ENCODE measurements around the gene KDM4B. TPM values are rescaled to one million over a fixed set of nuclear protein-coding genes. Genes with fewer than 3 reads are reported as not detected.

Gene KDM4B
- total and polyA plus RNA-seq, 2 of the 8 experiments (the other 6 are each of a cell fraction or from before 2014, with no cell fraction given) = 12.0 to 31.9 TPM

DNA sequence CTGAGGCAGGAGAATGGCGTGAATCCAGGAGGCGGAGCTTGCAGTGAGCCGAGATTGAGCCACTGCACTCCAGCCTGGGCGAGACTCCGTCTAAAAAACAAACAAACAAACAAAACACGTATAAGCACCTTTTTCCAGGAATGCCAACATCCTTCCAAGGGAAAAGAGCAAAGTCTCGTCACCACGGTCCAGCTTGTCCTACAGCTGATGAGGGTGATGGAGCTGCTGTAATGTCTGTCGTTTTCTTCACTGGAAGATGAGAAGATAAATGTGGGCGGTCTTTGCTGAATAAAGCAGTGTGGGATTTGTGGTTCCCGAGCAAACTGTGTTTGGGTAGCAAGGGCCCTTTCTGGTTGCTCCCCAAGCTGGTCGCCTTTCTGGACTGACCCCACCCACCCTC lies 205.1 kb downstream of the KDM4B start (continued):
- TF ChIP-seq, protein P1, sequence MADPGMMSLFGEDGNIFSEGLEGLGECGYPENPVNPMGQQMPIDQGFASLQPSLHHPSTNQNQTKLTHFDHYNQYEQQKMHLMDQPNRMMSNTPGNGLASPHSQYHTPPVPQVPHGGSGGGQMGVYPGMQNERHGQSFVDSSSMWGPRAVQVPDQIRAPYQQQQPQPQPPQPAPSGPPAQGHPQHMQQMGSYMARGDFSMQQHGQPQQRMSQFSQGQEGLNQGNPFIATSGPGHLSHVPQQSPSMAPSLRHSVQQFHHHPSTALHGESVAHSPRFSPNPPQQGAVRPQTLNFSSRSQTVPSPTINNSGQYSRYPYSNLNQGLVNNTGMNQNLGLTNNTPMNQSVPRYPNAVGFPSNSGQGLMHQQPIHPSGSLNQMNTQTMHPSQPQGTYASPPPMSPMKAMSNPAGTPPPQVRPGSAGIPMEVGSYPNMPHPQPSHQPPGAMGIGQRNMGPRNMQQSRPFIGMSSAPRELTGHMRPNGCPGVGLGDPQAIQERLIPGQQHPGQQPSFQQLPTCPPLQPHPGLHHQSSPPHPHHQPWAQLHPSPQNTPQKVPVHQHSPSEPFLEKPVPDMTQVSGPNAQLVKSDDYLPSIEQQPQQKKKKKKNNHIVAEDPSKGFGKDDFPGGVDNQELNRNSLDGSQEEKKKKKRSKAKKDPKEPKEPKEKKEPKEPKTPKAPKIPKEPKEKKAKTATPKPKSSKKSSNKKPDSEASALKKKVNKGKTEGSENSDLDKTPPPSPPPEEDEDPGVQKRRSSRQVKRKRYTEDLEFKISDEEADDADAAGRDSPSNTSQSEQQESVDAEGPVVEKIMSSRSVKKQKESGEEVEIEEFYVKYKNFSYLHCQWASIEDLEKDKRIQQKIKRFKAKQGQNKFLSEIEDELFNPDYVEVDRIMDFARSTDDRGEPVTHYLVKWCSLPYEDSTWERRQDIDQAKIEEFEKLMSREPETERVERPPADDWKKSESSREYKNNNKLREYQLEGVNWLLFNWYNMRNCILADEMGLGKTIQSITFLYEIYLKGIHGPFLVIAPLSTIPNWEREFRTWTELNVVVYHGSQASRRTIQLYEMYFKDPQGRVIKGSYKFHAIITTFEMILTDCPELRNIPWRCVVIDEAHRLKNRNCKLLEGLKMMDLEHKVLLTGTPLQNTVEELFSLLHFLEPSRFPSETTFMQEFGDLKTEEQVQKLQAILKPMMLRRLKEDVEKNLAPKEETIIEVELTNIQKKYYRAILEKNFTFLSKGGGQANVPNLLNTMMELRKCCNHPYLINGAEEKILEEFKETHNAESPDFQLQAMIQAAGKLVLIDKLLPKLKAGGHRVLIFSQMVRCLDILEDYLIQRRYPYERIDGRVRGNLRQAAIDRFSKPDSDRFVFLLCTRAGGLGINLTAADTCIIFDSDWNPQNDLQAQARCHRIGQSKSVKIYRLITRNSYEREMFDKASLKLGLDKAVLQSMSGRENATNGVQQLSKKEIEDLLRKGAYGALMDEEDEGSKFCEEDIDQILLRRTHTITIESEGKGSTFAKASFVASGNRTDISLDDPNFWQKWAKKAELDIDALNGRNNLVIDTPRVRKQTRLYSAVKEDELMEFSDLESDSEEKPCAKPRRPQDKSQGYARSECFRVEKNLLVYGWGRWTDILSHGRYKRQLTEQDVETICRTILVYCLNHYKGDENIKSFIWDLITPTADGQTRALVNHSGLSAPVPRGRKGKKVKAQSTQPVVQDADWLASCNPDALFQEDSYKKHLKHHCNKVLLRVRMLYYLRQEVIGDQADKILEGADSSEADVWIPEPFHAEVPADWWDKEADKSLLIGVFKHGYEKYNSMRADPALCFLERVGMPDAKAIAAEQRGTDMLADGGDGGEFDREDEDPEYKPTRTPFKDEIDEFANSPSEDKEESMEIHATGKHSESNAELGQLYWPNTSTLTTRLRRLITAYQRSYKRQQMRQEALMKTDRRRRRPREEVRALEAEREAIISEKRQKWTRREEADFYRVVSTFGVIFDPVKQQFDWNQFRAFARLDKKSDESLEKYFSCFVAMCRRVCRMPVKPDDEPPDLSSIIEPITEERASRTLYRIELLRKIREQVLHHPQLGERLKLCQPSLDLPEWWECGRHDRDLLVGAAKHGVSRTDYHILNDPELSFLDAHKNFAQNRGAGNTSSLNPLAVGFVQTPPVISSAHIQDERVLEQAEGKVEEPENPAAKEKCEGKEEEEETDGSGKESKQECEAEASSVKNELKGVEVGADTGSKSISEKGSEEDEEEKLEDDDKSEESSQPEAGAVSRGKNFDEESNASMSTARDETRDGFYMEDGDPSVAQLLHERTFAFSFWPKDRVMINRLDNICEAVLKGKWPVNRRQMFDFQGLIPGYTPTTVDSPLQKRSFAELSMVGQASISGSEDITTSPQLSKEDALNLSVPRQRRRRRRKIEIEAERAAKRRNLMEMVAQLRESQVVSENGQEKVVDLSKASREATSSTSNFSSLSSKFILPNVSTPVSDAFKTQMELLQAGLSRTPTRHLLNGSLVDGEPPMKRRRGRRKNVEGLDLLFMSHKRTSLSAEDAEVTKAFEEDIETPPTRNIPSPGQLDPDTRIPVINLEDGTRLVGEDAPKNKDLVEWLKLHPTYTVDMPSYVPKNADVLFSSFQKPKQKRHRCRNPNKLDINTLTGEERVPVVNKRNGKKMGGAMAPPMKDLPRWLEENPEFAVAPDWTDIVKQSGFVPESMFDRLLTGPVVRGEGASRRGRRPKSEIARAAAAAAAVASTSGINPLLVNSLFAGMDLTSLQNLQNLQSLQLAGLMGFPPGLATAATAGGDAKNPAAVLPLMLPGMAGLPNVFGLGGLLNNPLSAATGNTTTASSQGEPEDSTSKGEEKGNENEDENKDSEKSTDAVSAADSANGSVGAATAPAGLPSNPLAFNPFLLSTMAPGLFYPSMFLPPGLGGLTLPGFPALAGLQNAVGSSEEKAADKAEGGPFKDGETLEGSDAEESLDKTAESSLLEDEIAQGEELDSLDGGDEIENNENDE (IDR thresholded peaks at IDR 0.05; ENCODE audit: insufficient replicate concordance, low read length) = no peak
- TF ChIP-seq EP300 (IDR thresholded peaks at IDR 0.05; ENCODE audit: borderline replicate concordance in 1 of 2, low read depth in 2 of 2, low read length in 2 of 2) = no peak
- no peak for TF ChIP-seq FOSL1 (IDR thresholded peaks at IDR 0.05; ENCODE audit: insufficient read depth, low read depth, low read length)
- TF ChIP-seq CBX8 (IDR thresholded peaks at IDR 0.05; ENCODE audit: borderline replicate concordance, low read depth, low read length) = no peak
- no peak for TF ChIP-seq EGR1 (IDR thresholded peaks at IDR 0.05; ENCODE audit: borderline replicate concordance, low read depth, low read length)
- TF ChIP-seq PHF8 (conservative IDR thresholded peaks at IDR 0.05; ENCODE audit: low read depth, low read length) = no peak
- no peak for TF ChIP-seq RXRA (IDR thresholded peaks at IDR 0.05; ENCODE audit: insufficient read depth, low read depth, low read length)
- no peak for TF ChIP-seq JUN (IDR thresholded peaks at IDR 0.05; ENCODE audit: low read depth, low read length)
- no peak for TF ChIP-seq POLR2AphosphoS5 (IDR thresholded peaks at IDR 0.05; ENCODE audit: low read depth, low read length)
- TF ChIP-seq RBBP5 (IDR thresholded peaks at IDR 0.05; ENCODE audit: borderline replicate concordance, low read depth, low read length) = no peak
- TF ChIP-seq TCF12 (IDR thresholded peaks at IDR 0.05; ENCODE audit: low read depth, low read length) = no peak
- TF ChIP-seq POU5F1 (IDR thresholded peaks at IDR 0.05; ENCODE audit: low read depth, low read length) = no peak
